Gastroesophageal sphincter (tissue), 3 donors: ENCODE measurements around the gene SF1.

Experiments used
- CTCF ChIP-seq, 4 experiments: fragments of 200-600 bp in 2 of 4; fragments of 450-650 bp in 2 of 4; sonication (generic) in 1 of 4; IDR thresholded peaks; one replicate each; pipeline ENCODE4 v1.5.1; 2017 to 2019; ENCODE audit warnings: antibody characterized with exemption in 4 of 4, mild to moderate bottlenecking in 2 of 4, moderate library complexity in 2 of 4
- EP300 ChIP-seq: sonication (generic); formaldehyde crosslinking; IDR thresholded peaks from one replicate; pipeline ENCODE4 v1.6.1; 2017; ENCODE audit warnings: antibody characterized with exemption, mild to moderate bottlenecking
- POLR2A ChIP-seq, 2 donors: fragments of 450-650 bp; IDR thresholded peaks; one replicate each; pipeline ENCODE4 v1.6.1; 2017; ENCODE audit warnings: antibody characterized with exemption in 2 of 2, mild to moderate bottlenecking in 2 of 2, moderate library complexity in 1 of 2
- POLR2AphosphoS5 ChIP-seq: sonication (generic); formaldehyde crosslinking; IDR thresholded peaks from one replicate; pipeline ENCODE4 v1.6.1; 2017; ENCODE audit warnings: antibody characterized with exemption

- TF ChIP-seq CTCF (IDR thresholded peaks at IDR 0.05), result no peak
- TF ChIP-seq EP300, result no peak
- no peak for TF ChIP-seq POLR2AphosphoS5
- TF ChIP-seq POLR2A (IDR thresholded peaks at IDR 0.05), result no peak
Observed at GRCh38 chr11:64723907-64724862, 54.2 kb downstream of the SF1 start.
